K562 (cell line): Measurements from ENCODE around the gene KIF5A. TPM values are rescaled to one million over a fixed set of nuclear protein-coding genes. Genes with fewer than 3 reads are reported as not detected.

ENCODE experiments used
- BACH1 ChIP-seq: fragments of 200-800 bp; sonication (Bioruptor generic); IDR thresholded peaks from 2 replicates; pipeline ENCODE4 v1.6.1; 2016; ENCODE audit warnings: missing genetic modification characterization, missing compliant biosample characterization
- CREB1 ChIP-seq, 2 experiments: sonication (generic) in 1 of 2; formaldehyde crosslinking in 1 of 2; IDR thresholded peaks; 2 replicates each; pipeline versions ENCODE4 v1.6.1 to v1.8.0; 2012 to 2022; ENCODE audit warnings: inconsistent platforms in 1 of 2, mild to moderate bottlenecking in 1 of 2, missing genetic modification reagents in 1 of 2, moderate library complexity in 1 of 2
- CREM ChIP-seq: IDR thresholded peaks from 2 replicates; pipeline ENCODE4 v1.6.1; 2014; ENCODE audit warnings: antibody characterized with exemption, low read depth
- GATAD2B ChIP-seq: fragments of 450-650 bp; IDR thresholded peaks from 2 replicates; pipeline ENCODE4 v1.6.1; 2017; ENCODE audit warnings: mild to moderate bottlenecking, borderline replicate concordance
- MAFK ChIP-seq: IDR thresholded peaks from 2 replicates; pipeline ENCODE4 v1.6.1; 2011; ENCODE audit warnings: low read length, improper control_type of control experiment
- MED1 ChIP-seq: sonication (generic); formaldehyde crosslinking; IDR thresholded peaks from 2 replicates; pipeline ENCODE4 v1.8.1; 2023; ENCODE audit warnings: missing genetic modification reagents, borderline replicate concordance
- NBN ChIP-seq: fragments of 450-650 bp; IDR thresholded peaks from 2 replicates; pipeline ENCODE4 v1.6.1; 2016; ENCODE audit warnings: low read depth, mild to moderate bottlenecking
- NCOA6 ChIP-seq: fragments of 450-650 bp; IDR thresholded peaks from 2 replicates; pipeline ENCODE4 v1.6.1; 2017; ENCODE audit warnings: mild to moderate bottlenecking
- NEUROD1 ChIP-seq: fragments of 150-350 bp; IDR thresholded peaks from 2 replicates; pipeline ENCODE4 v1.6.1; 2014; ENCODE audit warnings: borderline replicate concordance, low read length, low read depth; ENCODE audit not compliant: partially characterized antibody
- PML ChIP-seq: IDR thresholded peaks from 2 replicates; pipeline ENCODE4 v1.6.1; 2012; ENCODE audit warnings: low read length, inconsistent platforms
- PRMT5 ChIP-seq: sonication (generic); formaldehyde crosslinking; IDR thresholded peaks from 2 replicates; pipeline ENCODE4 v1.5.0; 2020; ENCODE audit warnings: missing genetic modification reagents
- SFPQ ChIP-seq: fragments of 200-400 bp; formaldehyde crosslinking; IDR thresholded peaks from 2 replicates; pipeline ENCODE4 v1.6.1; 2017; ENCODE audit warnings: mild to moderate bottlenecking, low read depth, low read length, moderate library complexity
- SMAD2 ChIP-seq: fragments of 150-350 bp; IDR thresholded peaks from 2 replicates; pipeline ENCODE4 v1.6.1; 2014; ENCODE audit warnings: low read depth, mild to moderate bottlenecking, low read length
- SMARCA4 ChIP-seq: fragments of 450-650 bp; IDR thresholded peaks from 2 replicates; pipeline ENCODE4 v1.6.1; 2016
- SNRNP70 ChIP-seq: fragments of 200-400 bp; formaldehyde crosslinking; optimal IDR thresholded peaks from 2 replicates; pipeline ENCODE3; 2017; ENCODE audit warnings: low read depth, low read length
- SUPT5H ChIP-seq: fragments of 450-650 bp; IDR thresholded peaks from 2 replicates; pipeline ENCODE4 v1.6.1; 2016
- ZNF212 ChIP-seq: fragments of 450-650 bp; formaldehyde crosslinking; IDR thresholded peaks from 2 replicates; pipeline ENCODE4 v1.4.0; 2020; ENCODE audit warnings: mild to moderate bottlenecking
- polyA plus RNA-seq, 8 experiments: library from polyadenylated mRNA; depleted of rRNA in 4 of 8; stranded (reverse) in 5 of 8; unstranded in 3 of 8; fragments of >200 nt; fragmentation: Nextera tagmentation in 2 of 8; fragmentation: Illumina TruSeq in 1 of 8; extraction: Ambion mirVana in 2 of 8; extraction: Trizol in 1 of 8; gene quantifications; 2 replicates each; pipeline versions ENCODE4 v1.2.1 to v1.2.3, GENCODE V29; 2011 to 2014; ENCODE audit warnings: inconsistent platforms in 1 of 8, missing spikeins in 1 of 8
- total RNA-seq, 7 experiments: library from RNA; depleted of rRNA in 6 of 7; stranded (reverse); fragments of >200 nt in 6 of 7; fragmentation: Illumina TruSeq in 2 of 7; extraction: Trizol in 2 of 7; gene quantifications; 2 replicates each; pipeline versions ENCODE4 v1.2.1 to v1.2.3, GENCODE V29; 2011 to 2021; ENCODE audit warnings: low replicate concordance in 1 of 7
- TF ChIP-seq, protein P1 (sequence below), 2 experiments: fragments of 450-650 bp; IDR thresholded peaks; 2 replicates each; pipeline ENCODE4 v1.6.1; 2016
- TF ChIP-seq, protein P2 (sequence below): fragments of 450-650 bp; formaldehyde crosslinking; IDR thresholded peaks from 2 replicates; pipeline ENCODE4 v1.4.0; 2020; ENCODE audit warnings: mild to moderate bottlenecking, moderate library complexity
- TF ChIP-seq, protein P3 (sequence below): fragments of 450-650 bp; IDR thresholded peaks from 2 replicates; pipeline ENCODE4 v1.6.1; 2017; ENCODE audit warnings: mild to moderate bottlenecking, moderate library complexity
- TF ChIP-seq, protein P4 (sequence below): sonication (generic); formaldehyde crosslinking; IDR thresholded peaks from 2 replicates; pipeline ENCODE4 v1.8.0; 2023; ENCODE audit warnings: mild to moderate bottlenecking, missing genetic modification reagents

The KIF5A gene
- total and polyA plus RNA-seq, 9 of the 15 experiments (the other 6 are each of a cell fraction or from before 2014, with no cell fraction given), result 3.4 to 17.7 (median 8.0) TPM

DNA sequence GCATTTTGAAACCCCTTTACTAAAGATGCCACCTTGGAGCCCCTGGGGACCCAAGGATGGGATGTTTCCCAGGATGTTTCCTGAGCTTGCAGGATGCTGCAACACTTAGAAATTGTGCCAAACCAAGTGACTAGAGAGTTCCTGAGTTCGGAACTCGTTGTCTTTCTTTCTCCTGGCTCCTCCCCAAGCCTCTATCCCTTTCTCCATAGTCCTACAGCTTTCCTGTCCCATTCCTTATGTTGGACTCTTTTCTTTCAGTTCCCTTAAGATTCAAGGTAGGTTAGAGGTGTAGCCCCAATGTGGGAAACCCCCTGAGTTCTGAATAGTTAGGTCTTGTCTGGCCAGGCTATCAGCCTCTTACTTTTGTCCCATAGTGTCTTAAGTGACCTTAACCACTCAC, 1.4 kb upstream of the KIF5A start (continued):
- TF ChIP-seq, protein P1, sequence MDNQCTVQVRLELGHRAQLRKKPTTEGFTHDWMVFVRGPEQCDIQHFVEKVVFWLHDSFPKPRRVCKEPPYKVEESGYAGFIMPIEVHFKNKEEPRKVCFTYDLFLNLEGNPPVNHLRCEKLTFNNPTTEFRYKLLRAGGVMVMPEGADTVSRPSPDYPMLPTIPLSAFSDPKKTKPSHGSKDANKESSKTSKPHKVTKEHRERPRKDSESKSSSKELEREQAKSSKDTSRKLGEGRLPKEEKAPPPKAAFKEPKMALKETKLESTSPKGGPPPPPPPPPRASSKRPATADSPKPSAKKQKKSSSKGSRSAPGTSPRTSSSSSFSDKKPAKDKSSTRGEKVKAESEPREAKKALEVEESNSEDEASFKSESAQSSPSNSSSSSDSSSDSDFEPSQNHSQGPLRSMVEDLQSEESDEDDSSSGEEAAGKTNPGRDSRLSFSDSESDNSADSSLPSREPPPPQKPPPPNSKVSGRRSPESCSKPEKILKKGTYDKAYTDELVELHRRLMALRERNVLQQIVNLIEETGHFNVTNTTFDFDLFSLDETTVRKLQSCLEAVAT (IDR thresholded peaks at IDR 0.05), result no peak
- TF ChIP-seq MED1 (CRISPR knock-in tag) (no peak), NEUROD1 (no peak), NBN (no peak), SFPQ (no peak), PML (peak; percentile 20; the same call in 1 of the 2 replicates), NCOA6 (no peak), BACH1 (tag) (no peak; the same call in 1 of the 2 replicates), MAFK (peak; percentile 32; the same call in 1 of the 2 replicates), PRMT5 (CRISPR knock-in tag) (no peak), SNRNP70 (no peak), SUPT5H (no peak), GATAD2B (no peak), SMARCA4 (peak; percentile 24; the same call in 1 of the 2 replicates), CREB1 (IDR thresholded peaks at IDR 0.05) (no peak), CREB1 (CRISPR knock-in tag; IDR thresholded peaks at IDR 0.05) (0 out of 2 replicates have a peak, but pooled peaks have one; percentile 10), ZNF212 (CRISPR knock-in tag) (no peak), CREM (no peak), SMAD2 (no peak)
- TF ChIP-seq, protein P2, sequence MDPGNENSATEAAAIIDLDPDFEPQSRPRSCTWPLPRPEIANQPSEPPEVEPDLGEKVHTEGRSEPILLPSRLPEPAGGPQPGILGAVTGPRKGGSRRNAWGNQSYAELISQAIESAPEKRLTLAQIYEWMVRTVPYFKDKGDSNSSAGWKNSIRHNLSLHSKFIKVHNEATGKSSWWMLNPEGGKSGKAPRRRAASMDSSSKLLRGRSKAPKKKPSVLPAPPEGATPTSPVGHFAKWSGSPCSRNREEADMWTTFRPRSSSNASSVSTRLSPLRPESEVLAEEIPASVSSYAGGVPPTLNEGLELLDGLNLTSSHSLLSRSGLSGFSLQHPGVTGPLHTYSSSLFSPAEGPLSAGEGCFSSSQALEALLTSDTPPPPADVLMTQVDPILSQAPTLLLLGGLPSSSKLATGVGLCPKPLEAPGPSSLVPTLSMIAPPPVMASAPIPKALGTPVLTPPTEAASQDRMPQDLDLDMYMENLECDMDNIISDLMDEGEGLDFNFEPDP (CRISPR knock-in tag), result no peak
- TF ChIP-seq, protein P3, sequence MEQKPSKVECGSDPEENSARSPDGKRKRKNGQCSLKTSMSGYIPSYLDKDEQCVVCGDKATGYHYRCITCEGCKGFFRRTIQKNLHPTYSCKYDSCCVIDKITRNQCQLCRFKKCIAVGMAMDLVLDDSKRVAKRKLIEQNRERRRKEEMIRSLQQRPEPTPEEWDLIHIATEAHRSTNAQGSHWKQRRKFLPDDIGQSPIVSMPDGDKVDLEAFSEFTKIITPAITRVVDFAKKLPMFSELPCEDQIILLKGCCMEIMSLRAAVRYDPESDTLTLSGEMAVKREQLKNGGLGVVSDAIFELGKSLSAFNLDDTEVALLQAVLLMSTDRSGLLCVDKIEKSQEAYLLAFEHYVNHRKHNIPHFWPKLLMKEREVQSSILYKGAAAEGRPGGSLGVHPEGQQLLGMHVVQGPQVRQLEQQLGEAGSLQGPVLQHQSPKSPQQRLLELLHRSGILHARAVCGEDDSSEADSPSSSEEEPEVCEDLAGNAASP, result no peak
- TF ChIP-seq, protein P4, sequence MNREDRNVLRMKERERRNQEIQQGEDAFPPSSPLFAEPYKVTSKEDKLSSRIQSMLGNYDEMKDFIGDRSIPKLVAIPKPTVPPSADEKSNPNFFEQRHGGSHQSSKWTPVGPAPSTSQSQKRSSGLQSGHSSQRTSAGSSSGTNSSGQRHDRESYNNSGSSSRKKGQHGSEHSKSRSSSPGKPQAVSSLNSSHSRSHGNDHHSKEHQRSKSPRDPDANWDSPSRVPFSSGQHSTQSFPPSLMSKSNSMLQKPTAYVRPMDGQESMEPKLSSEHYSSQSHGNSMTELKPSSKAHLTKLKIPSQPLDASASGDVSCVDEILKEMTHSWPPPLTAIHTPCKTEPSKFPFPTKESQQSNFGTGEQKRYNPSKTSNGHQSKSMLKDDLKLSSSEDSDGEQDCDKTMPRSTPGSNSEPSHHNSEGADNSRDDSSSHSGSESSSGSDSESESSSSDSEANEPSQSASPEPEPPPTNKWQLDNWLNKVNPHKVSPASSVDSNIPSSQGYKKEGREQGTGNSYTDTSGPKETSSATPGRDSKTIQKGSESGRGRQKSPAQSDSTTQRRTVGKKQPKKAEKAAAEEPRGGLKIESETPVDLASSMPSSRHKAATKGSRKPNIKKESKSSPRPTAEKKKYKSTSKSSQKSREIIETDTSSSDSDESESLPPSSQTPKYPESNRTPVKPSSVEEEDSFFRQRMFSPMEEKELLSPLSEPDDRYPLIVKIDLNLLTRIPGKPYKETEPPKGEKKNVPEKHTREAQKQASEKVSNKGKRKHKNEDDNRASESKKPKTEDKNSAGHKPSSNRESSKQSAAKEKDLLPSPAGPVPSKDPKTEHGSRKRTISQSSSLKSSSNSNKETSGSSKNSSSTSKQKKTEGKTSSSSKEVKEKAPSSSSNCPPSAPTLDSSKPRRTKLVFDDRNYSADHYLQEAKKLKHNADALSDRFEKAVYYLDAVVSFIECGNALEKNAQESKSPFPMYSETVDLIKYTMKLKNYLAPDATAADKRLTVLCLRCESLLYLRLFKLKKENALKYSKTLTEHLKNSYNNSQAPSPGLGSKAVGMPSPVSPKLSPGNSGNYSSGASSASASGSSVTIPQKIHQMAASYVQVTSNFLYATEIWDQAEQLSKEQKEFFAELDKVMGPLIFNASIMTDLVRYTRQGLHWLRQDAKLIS (CRISPR knock-in tag), result no peak
